Parathyroid adenoma (tissue), 2 donors: Measurements from ENCODE around the gene VAV3.
"Not testable (repeated sequence)": the region's sequence is repeated elsewhere in the genome, so short reads cannot be mapped to it uniquely, and the experiment has no call there.

Source experiments
- H2AFZ ChIP-seq: fragments of 300-600 bp; sonication (generic); one replicate; pipeline ENCODE4 v1.7.0; 2017; ENCODE audit warnings: antibody characterized with exemption, mild to moderate bottlenecking
- H3K27ac ChIP-seq: fragments of 300-600 bp; sonication (generic); one replicate; pipeline ENCODE4 v1.7.0; 2017
- H3K27me3 ChIP-seq: fragments of 300-600 bp; sonication (generic); one replicate; pipeline ENCODE4 v1.7.0; 2017; ENCODE audit warnings: low read length; ENCODE audit not compliant: control insufficient read depth, insufficient read depth
- H3K36me3 ChIP-seq: fragments of 300-600 bp; sonication (generic); one replicate; pipeline ENCODE4 v1.7.0; 2017; ENCODE audit warnings: low read length; ENCODE audit not compliant: control insufficient read depth, insufficient read depth
- H3K4me1 ChIP-seq: fragments of 300-600 bp; sonication (generic); one replicate; pipeline ENCODE4 v1.7.0; 2017; ENCODE audit warnings: control low read depth
- H3K4me2 ChIP-seq: fragments of 300-600 bp; sonication (generic); one replicate; pipeline ENCODE4 v1.7.0; 2017; ENCODE audit warnings: low read length
- H3K4me3 ChIP-seq: fragments of 300-600 bp; sonication (generic); one replicate; pipeline ENCODE4 v1.7.0; 2017; ENCODE audit warnings: low read depth, low read length
- H3K79me2 ChIP-seq: fragments of 300-600 bp; sonication (generic); one replicate; pipeline ENCODE4 v1.7.0; 2017; ENCODE audit warnings: control low read depth
- H3K9ac ChIP-seq: fragments of 300-600 bp; sonication (generic); one replicate; pipeline ENCODE4 v1.7.0; 2017; ENCODE audit warnings: mild to moderate bottlenecking
- H3K9me3 ChIP-seq: fragments of 300-600 bp; sonication (generic); one replicate; pipeline ENCODE4 v1.7.0; 2017; ENCODE audit warnings: low read length; ENCODE audit not compliant: control insufficient read depth
- TF ChIP-seq, protein P1 (sequence below): fragments of 300-600 bp; sonication (generic); IDR thresholded peaks from one replicate; pipeline ENCODE4 v1.7.0; 2017; ENCODE audit warnings: antibody characterized with exemption, mild to moderate bottlenecking
- donor health status: primary hyperparathyroidism.

VAV3 gene

DNA sequence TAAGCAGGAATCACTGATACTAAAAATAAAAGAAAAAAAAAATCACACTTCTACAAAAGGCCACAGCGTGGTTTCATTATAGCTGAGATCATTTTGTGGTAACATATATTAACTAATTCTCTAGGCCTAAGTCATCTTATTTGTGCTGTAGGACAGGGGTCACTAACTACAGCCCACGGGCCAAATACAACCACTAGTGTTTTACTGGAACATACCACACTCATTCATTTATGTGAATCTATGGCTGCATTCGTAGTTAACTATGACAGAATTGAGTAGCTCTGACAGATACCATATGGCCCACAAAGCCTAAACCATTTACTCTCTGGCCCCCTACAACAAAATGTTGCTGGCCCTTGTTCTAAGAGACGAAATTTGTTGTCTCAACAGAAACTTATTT is 224.4 kb downstream of the VAV3 start:
- no peaks in the 10 kb centered on the region for H3K27me3 ChIP-seq
- no peak overlapping the region for H3K4me2 ChIP-seq
- TF ChIP-seq, protein P1, sequence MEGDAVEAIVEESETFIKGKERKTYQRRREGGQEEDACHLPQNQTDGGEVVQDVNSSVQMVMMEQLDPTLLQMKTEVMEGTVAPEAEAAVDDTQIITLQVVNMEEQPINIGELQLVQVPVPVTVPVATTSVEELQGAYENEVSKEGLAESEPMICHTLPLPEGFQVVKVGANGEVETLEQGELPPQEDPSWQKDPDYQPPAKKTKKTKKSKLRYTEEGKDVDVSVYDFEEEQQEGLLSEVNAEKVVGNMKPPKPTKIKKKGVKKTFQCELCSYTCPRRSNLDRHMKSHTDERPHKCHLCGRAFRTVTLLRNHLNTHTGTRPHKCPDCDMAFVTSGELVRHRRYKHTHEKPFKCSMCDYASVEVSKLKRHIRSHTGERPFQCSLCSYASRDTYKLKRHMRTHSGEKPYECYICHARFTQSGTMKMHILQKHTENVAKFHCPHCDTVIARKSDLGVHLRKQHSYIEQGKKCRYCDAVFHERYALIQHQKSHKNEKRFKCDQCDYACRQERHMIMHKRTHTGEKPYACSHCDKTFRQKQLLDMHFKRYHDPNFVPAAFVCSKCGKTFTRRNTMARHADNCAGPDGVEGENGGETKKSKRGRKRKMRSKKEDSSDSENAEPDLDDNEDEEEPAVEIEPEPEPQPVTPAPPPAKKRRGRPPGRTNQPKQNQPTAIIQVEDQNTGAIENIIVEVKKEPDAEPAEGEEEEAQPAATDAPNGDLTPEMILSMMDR: no peak
- no peak overlapping the region for H3K9ac ChIP-seq
- H3K4me1 ChIP-seq: no peaks in the 10 kb centered on the region
- H2AFZ ChIP-seq: no peak overlapping the region
- no peaks in the 10 kb centered on the region for H3K36me3 ChIP-seq
- no peaks in the 10 kb centered on the region for H3K9me3 ChIP-seq
- no peak overlapping the region for H3K27ac ChIP-seq
- H3K4me3 ChIP-seq: no peak overlapping the region
- H3K79me2 ChIP-seq: no peaks in the 10 kb centered on the region

DNA sequence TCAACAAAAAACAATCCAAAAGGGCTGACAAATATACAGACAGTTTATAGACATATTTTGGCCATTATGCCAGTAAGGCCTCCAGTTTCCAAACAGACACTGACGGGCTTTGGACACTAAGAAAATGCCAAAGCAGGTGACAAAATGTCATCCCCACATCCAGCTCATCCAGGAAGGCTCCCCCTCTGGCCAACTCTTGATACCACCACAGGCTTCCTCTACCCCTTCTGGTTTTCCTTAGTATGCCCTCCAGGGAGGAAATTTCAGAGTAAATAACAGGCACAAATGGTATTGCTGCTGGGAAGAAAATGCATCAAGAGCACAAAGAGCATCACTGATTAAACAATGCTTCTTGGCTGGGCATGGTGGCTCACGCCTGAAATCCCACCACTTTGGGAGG is 225.3 kb downstream of the VAV3 start:
- Histone ChIP-seq H3K27me3 (no peaks in the 10 kb centered on the region), H3K4me1 (no peaks in the 10 kb centered on the region), H3K36me3 (no peaks in the 10 kb centered on the region), H3K79me2 (no peaks in the 10 kb centered on the region), H3K9me3 (no peaks in the 10 kb centered on the region), H3K9ac (no peak overlapping the region), H3K4me2 (no peak overlapping the region), H3K27ac (no peak overlapping the region), H3K4me3 (no peak overlapping the region), H2AFZ (peak overlapping the region; percentile 29)
- TF ChIP-seq, protein P1: no peak

DNA sequence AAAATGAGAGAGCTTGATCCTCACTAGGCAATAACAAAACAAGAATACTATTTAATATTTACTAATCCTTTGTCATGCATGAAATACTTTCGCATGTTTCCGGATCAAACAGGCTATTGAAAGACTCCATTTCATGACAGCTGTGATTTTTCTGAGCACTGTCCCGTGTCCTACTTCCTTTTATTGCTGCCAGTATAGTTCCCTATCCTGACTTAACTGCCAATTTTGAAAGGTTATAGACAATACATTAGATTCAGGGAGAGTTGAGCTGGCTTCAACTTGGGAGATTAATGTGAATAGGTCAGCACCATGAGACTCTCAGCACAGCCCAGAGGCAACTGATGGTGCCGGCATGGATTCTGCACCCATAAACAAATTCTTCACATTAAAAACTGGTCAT is 225.8 kb downstream of the VAV3 start:
- no peak overlapping the region for H3K4me2 ChIP-seq
- no peak overlapping the region for H3K9ac ChIP-seq
- H3K27ac ChIP-seq: no peak overlapping the region
- H3K4me3 ChIP-seq: no peak overlapping the region
- no peaks in the 10 kb centered on the region for H3K79me2 ChIP-seq
- H3K27me3 ChIP-seq: no peaks in the 10 kb centered on the region
- peak overlapping the region; percentile 29 for H2AFZ ChIP-seq
- H3K9me3 ChIP-seq: no peaks in the 10 kb centered on the region
- TF ChIP-seq, protein P1: no peak
- no peaks in the 10 kb centered on the region for H3K4me1 ChIP-seq
- no peaks in the 10 kb centered on the region for H3K36me3 ChIP-seq

DNA sequence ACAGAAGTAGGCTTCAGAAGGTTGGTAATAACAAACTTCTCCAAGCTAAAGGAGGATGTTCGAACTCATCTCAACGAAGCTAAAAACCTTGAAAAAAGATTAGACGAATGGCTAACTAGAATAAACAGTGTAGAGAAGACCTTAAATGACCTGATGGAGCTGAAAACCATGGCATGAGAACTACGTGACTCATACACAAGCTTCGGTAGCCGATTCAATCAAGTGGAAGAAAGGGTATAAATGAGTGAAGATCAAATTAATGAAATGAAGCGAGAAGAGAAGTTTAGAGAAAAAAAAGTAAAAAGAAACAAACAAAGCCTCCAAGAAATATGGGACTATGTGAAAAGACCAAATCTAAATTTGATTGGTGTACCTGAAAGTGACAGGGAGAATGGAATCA is 231.6 kb downstream of the VAV3 start:
- H3K27ac ChIP-seq, H3K79me2 ChIP-seq, H3K9me3 ChIP-seq, H3K4me3 ChIP-seq, H3K9ac ChIP-seq, H3K27me3 ChIP-seq, H3K4me2 ChIP-seq, H2AFZ ChIP-seq, H3K36me3 ChIP-seq, H3K4me1 ChIP-seq: not testable (repeated sequence)

DNA sequence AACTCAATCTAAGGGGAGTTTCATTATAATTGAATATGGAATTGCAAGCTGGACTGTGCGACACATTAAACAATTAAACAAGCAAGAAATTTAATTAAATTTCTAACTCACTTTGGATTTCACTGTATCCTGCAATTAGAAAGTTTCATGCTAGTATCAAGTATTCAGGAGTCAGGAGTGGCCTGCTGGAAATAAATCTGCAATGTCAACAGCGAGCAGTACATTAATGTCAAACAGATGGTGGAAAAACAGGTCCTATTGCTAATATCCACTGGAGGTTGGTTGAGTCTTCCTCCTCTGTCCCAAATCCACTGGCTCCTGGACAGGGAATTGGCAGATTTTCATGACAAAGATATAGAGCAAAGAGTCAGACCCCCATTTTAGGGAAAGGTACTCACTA is 237.1 kb downstream of the VAV3 start:
- Histone ChIP-seq H3K9me3 (no peaks in the 10 kb centered on the region), H3K9ac (no peak overlapping the region), H3K79me2 (no peaks in the 10 kb centered on the region), H2AFZ (no peak overlapping the region), H3K4me2 (no peak overlapping the region), H3K4me3 (no peak overlapping the region), H3K4me1 (no peaks in the 10 kb centered on the region), H3K27me3 (no peaks in the 10 kb centered on the region), H3K27ac (no peak overlapping the region), H3K36me3 (no peaks in the 10 kb centered on the region)
- TF ChIP-seq, protein P1: no peak
